ENCODE results near the gene GPR25.

- TF ChIP-seq, protein P1, sequence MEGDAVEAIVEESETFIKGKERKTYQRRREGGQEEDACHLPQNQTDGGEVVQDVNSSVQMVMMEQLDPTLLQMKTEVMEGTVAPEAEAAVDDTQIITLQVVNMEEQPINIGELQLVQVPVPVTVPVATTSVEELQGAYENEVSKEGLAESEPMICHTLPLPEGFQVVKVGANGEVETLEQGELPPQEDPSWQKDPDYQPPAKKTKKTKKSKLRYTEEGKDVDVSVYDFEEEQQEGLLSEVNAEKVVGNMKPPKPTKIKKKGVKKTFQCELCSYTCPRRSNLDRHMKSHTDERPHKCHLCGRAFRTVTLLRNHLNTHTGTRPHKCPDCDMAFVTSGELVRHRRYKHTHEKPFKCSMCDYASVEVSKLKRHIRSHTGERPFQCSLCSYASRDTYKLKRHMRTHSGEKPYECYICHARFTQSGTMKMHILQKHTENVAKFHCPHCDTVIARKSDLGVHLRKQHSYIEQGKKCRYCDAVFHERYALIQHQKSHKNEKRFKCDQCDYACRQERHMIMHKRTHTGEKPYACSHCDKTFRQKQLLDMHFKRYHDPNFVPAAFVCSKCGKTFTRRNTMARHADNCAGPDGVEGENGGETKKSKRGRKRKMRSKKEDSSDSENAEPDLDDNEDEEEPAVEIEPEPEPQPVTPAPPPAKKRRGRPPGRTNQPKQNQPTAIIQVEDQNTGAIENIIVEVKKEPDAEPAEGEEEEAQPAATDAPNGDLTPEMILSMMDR (IDR thresholded peaks at IDR 0.05; ENCODE audit: insufficient read depth, low read length): no peak
- no peak for TF ChIP-seq POLR2AphosphoS5 (IDR thresholded peaks at IDR 0.05; ENCODE audit: low read depth)
Observed at GRCh38 chr1:200880212-200880611, 7.4 kb downstream of the GPR25 start.

Data from HL-60 (cell line).